Caco-2 (cell line): ENCODE data around the gene PABPC1L. TPM values are rescaled to one million over a fixed set of nuclear protein-coding genes. Genes with fewer than 3 reads are reported as not detected.

Source experiments
- BruUV-seq: library from RNA; stranded (reverse); fragments of 400-500 nt; replicated peaks from 2 replicates; lab custom pipeline; 2021; lab: Mats Ljungman, UMichigan
- CTCF ChIA-PET: fragments of 300-600 bp; sonication (Branson Sonifier 250); formaldehyde crosslinking; loops from one replicate; lab custom pipeline; 2022; ENCODE audit warnings: antibody characterized with exemption; lab: Charles Lee
- POLR2A ChIA-PET: fragments of 300-600 bp; sonication (Branson Sonifier 250); formaldehyde crosslinking; loops from one replicate; lab custom pipeline; 2022; ENCODE audit warnings: antibody characterized with exemption; lab: Charles Lee
- DNase-seq, 2 experiments: peaks; one replicate each; pipeline versions ENCODE4 v3.0.0 to v3.0.0-alpha.2; 2020 to 2022
- H3K27me3 ChIP-seq: replicated peaks from 2 replicates; pipeline ENCODE4 v1.6.0; 2011; ENCODE audit warnings: low read length; ENCODE audit not compliant: control insufficient read depth, insufficient read depth
- H3K36me3 ChIP-seq: 2 replicates; pipeline ENCODE4 v1.5.1; 2011; ENCODE audit warnings: low read length; ENCODE audit not compliant: control insufficient read depth, insufficient read depth
- H3K4me1 ChIP-seq: fragments of 250-450 bp; sonication (Bioruptor Pico); 2 replicates; pipeline ENCODE4 v1.5.1; 2020; ENCODE audit warnings: mild to moderate bottlenecking
- H3K4me3 ChIP-seq: 2 replicates; pipeline ENCODE4 v1.5.1; 2011; ENCODE audit warnings: low read depth, mild to moderate bottlenecking, control low read depth, low read length
- H3K9me3 ChIP-seq: fragments of 250-450 bp; sonication (Bioruptor Pico); 2 replicates; pipeline ENCODE4 v1.5.1; 2020; ENCODE audit warnings: mild to moderate bottlenecking, moderate library complexity
- H3K27ac Mint-ChIP-seq: one replicate; pipeline ENCODE4 v1.8.0; 2022; ENCODE audit warnings: mixed read lengths; ENCODE audit not compliant: unreplicated experiment
- H3K27me3 Mint-ChIP-seq: one replicate; pipeline ENCODE4 v1.8.0; 2022; ENCODE audit warnings: mixed read lengths; ENCODE audit not compliant: insufficient read depth, unreplicated experiment
- H3K36me3 Mint-ChIP-seq: one replicate; pipeline ENCODE4 v1.8.0; 2022; ENCODE audit warnings: mild to moderate bottlenecking, mixed read lengths; ENCODE audit not compliant: insufficient read depth, unreplicated experiment
- H3K4me1 Mint-ChIP-seq: one replicate; pipeline ENCODE4 v1.8.0; 2022; ENCODE audit warnings: low read depth, mixed read lengths; ENCODE audit not compliant: unreplicated experiment
- H3K4me3 Mint-ChIP-seq: one replicate; pipeline ENCODE4 v1.8.0; 2022; ENCODE audit warnings: mild to moderate bottlenecking, moderate library complexity, mixed read lengths; ENCODE audit not compliant: unreplicated experiment
- H3K9me3 Mint-ChIP-seq: one replicate; pipeline ENCODE4 v1.8.0; 2022; ENCODE audit warnings: mixed read lengths; ENCODE audit not compliant: unreplicated experiment
- CTCF ChIP-seq, 2 experiments: fragments of 200-600 bp in 1 of 2; IDR thresholded peaks; 1 replicate in 1 of 2; 2 replicates in 1 of 2; pipeline versions ENCODE4 v1.5.1 to v1.8.0; 2011 to 2022; ENCODE audit warnings: antibody characterized with exemption in 1 of 2, control low read depth in 1 of 2, inconsistent platforms in 1 of 2, low read depth in 1 of 2, low read length in 1 of 2, mild to moderate bottlenecking in 1 of 2, moderate library complexity in 1 of 2; ENCODE audit not compliant: insufficient read depth in 1 of 2, severe bottlenecking in 1 of 2, unreplicated experiment in 1 of 2
- intact Hi-C: fragments of 100-400 bp; cut with micrococcal nuclease; formaldehyde crosslinking; loops from one replicate; pipeline ENCODE4 v1.10.0; 2022; ENCODE audit not compliant: unreplicated experiment
- total RNA-seq: library from RNA; stranded (reverse); gene quantifications from 2 replicates; pipeline ENCODE4 v1.2.3, GENCODE V29; 2022

Gene PABPC1L
- total RNA-seq, 1 experiment from 2014 or later: 255 TPM

GRCh38 chr20:44885392-44886265 lies 24.2 kb upstream of the PABPC1L start, which contains the start of gene YWHAB:
Gene YWHAB (plus strand): TSS chr20:44885705. CDS start chr20:44901534, 15,829 bp downstream.
- ChIA-PET POLR2A (interaction anchor here (0.5 to 1.8 kb wide), 28 partner anchors 9 to 1478 kb away, joined by 3 to 28 read pairs (median 4); partner anchors contain the start of genes PABPC1L and TOMM34), CTCF (interaction anchor here (0.6 to 1.6 kb wide), 17 partner anchors 9 to 1645 kb away, joined by 3 to 11 read pairs (median 4); partner anchors contain the start of gene PABPC1L)
- peak; percentile 19 to 22 for TF ChIP-seq CTCF (IDR thresholded peaks at IDR 0.05; ENCODE audit: insufficient read depth in 1 of 2, low read depth in 1 of 2, low read length in 1 of 2, severe bottlenecking in 1 of 2, unreplicated experiment in 1 of 2)
- Mint-ChIP-seq H3K27ac (peak within 1 kb of the TSS; percentile 97), H3K9me3 (no peaks in the 10 kb centered on the region), H3K4me1 (peaks cover 34% of the 10 kb centered on the region), H3K36me3 (peaks cover 33% of the 10 kb centered on the region), H3K27me3 (no peaks in the 10 kb centered on the region), H3K4me3 (peak within 1 kb of the TSS; percentile 99)
- Histone ChIP-seq H3K4me3 (peak within 1 kb of the TSS; percentile 98), H3K27me3 (no peaks in the 10 kb centered on the region), H3K36me3 (peaks cover 1% of the 10 kb centered on the region; the same call in 1 of the 2 replicates), H3K4me1 (peaks cover 34% of the 10 kb centered on the region), H3K9me3 (no peaks in the 10 kb centered on the region)
- BruUV-seq: no TSS peak
- peak; percentile 100 for DNase-seq
- intact Hi-C loops: loop anchor here (1.0 to 10.0 kb wide), 4 partner anchors 29 to 671 kb away; partner anchors contain the start of genes OSER1 and SERINC3

GRCh38 chr20:44886266-44886651 lies 23.6 kb upstream of the PABPC1L start:
- Histone ChIP-seq H3K9me3 (no peaks in the 10 kb centered on the region), H3K4me3 (peak overlapping the region; percentile 98), H3K36me3 (peaks cover 1% of the 10 kb centered on the region; the same call in 1 of the 2 replicates), H3K4me1 (peaks cover 34% of the 10 kb centered on the region), H3K27me3 (no peaks in the 10 kb centered on the region)
- POLR2A ChIA-PET: no interaction called here
- no peak for DNase-seq
- peak overlapping the region; percentile 97 for H3K27ac Mint-ChIP-seq
- intact Hi-C loops: loop anchor here (10.0 kb wide), 2 partner anchors 361 to 671 kb away; partner anchors contain the start of genes OSER1 and SERINC3
- H3K9me3 Mint-ChIP-seq: no peaks in the 10 kb centered on the region
- no TSS peak for BruUV-seq
- H3K4me1 Mint-ChIP-seq: peaks cover 34% of the 10 kb centered on the region
- H3K4me3 Mint-ChIP-seq: peak overlapping the region; percentile 99
- CTCF ChIA-PET: no interaction called here
- H3K27me3 Mint-ChIP-seq: no peaks in the 10 kb centered on the region
- H3K36me3 Mint-ChIP-seq: peaks cover 39% of the 10 kb centered on the region
- no peak for TF ChIP-seq CTCF (IDR thresholded peaks at IDR 0.05; ENCODE audit: insufficient read depth in 1 of 2, low read depth in 1 of 2, low read length in 1 of 2, severe bottlenecking in 1 of 2, unreplicated experiment in 1 of 2)

GRCh38 chr20:44886828-44887227 lies 23.0 kb upstream of the PABPC1L start:
- H3K4me3 ChIP-seq: peak overlapping the region; percentile 98
- ChIA-PET POLR2A (no interaction called here), CTCF (no interaction called here)
- intact Hi-C loops: loop anchor here (10.0 kb wide), 2 partner anchors 362 to 672 kb away; partner anchors contain the start of genes OSER1 and SERINC3
- Mint-ChIP-seq H3K4me3 (peak overlapping the region; percentile 99), H3K36me3 (peaks cover 43% of the 10 kb centered on the region), H3K4me1 (peaks cover 34% of the 10 kb centered on the region), H3K9me3 (no peaks in the 10 kb centered on the region), H3K27ac (peak overlapping the region; percentile 97), H3K27me3 (no peaks in the 10 kb centered on the region)
- H3K9me3 ChIP-seq: no peaks in the 10 kb centered on the region
- TF ChIP-seq CTCF (IDR thresholded peaks at IDR 0.05; ENCODE audit: insufficient read depth in 1 of 2, low read depth in 1 of 2, low read length in 1 of 2, severe bottlenecking in 1 of 2, unreplicated experiment in 1 of 2): no peak
- no peaks in the 10 kb centered on the region for H3K27me3 ChIP-seq
- no peak for DNase-seq
- TSS peak; percentile 36 for BruUV-seq
- peaks cover 34% of the 10 kb centered on the region for H3K4me1 ChIP-seq
- H3K36me3 ChIP-seq: peaks cover 1% of the 10 kb centered on the region; the same call in 1 of the 2 replicates
